Osteoblast (primary cell): ENCODE measurements around the gene CSMD2. TPM values are rescaled to one million over a fixed set of nuclear protein-coding genes. Genes with fewer than 3 reads are reported as not detected.

Source experiments
- DNase-seq: peaks from one replicate; pipeline ENCODE4 v3.0.0; 2011; ENCODE audit warnings: low spot score, mixed read lengths; ENCODE audit not compliant: insufficient read length; ENCODE audit errors: missing footprints
- H2AFZ ChIP-seq: 2 replicates; pipeline ENCODE4 v1.6.0; 2011; ENCODE audit warnings: mild to moderate bottlenecking, low read length
- H3K27ac ChIP-seq: 2 replicates; pipeline ENCODE4 v1.5.1; 2011; ENCODE audit warnings: mild to moderate bottlenecking, low read depth, low read length, moderate library complexity
- H3K27me3 ChIP-seq: 2 replicates; pipeline ENCODE4 v1.6.0; 2012; ENCODE audit warnings: mild to moderate bottlenecking, control low read depth, inconsistent platforms, low read length, moderate library complexity; ENCODE audit not compliant: insufficient read depth
- H3K36me3 ChIP-seq: 2 replicates; pipeline ENCODE4 v1.5.1; 2011; ENCODE audit warnings: mild to moderate bottlenecking, low read length, control low read depth, moderate library complexity; ENCODE audit not compliant: insufficient read depth
- H3K4me1 ChIP-seq: 2 replicates; pipeline ENCODE4 v1.5.1; 2011; ENCODE audit warnings: mild to moderate bottlenecking, low read length, control low read depth, moderate library complexity; ENCODE audit not compliant: insufficient read depth
- H3K4me2 ChIP-seq: 2 replicates; pipeline ENCODE4 v1.6.0; 2011; ENCODE audit warnings: mild to moderate bottlenecking, low read length; ENCODE audit not compliant: insufficient read depth
- H3K4me3 ChIP-seq: fragments of 200-600 bp; sonication (generic); 3 replicates; pipeline ENCODE4 v1.5.1; 2012; ENCODE audit warnings: mild to moderate bottlenecking, low read length, inconsistent platforms; ENCODE audit not compliant: insufficient read depth
- H3K79me2 ChIP-seq: 2 replicates; pipeline ENCODE4 v1.6.0; 2012; ENCODE audit warnings: mild to moderate bottlenecking, low read length, control low read depth, inconsistent platforms; ENCODE audit not compliant: insufficient read depth
- H3K9me3 ChIP-seq: 2 replicates; pipeline ENCODE4 v1.5.1; 2011; ENCODE audit warnings: low read depth, low read length, control low read depth
- H4K20me1 ChIP-seq: 2 replicates; pipeline ENCODE4 v1.6.0; 2012; ENCODE audit warnings: mild to moderate bottlenecking, low read length, control low read depth; ENCODE audit not compliant: insufficient read depth
- CTCF ChIP-seq: IDR thresholded peaks from 2 replicates; pipeline ENCODE4 v1.5.1; 2011; ENCODE audit warnings: mild to moderate bottlenecking, low read depth, low read length, moderate library complexity; ENCODE audit errors: extremely low read depth
- total RNA-seq: library from RNA; depleted of rRNA; stranded (reverse); fragments of >200 nt; gene quantifications from 2 replicates; pipeline ENCODE4 v1.2.3, GENCODE V29; 2012

The CSMD2 gene
- total RNA-seq, 1 donor = 0.36 TPM

- no peaks in the 10 kb centered on the region for H3K27me3 ChIP-seq
- H3K4me1 ChIP-seq = no peaks in the 10 kb centered on the region
- H3K4me2 ChIP-seq = no peak overlapping the region
- H3K9me3 ChIP-seq = no peaks in the 10 kb centered on the region
- no peak for TF ChIP-seq CTCF
- H2AFZ ChIP-seq = no peak overlapping the region
- H3K36me3 ChIP-seq = no peaks in the 10 kb centered on the region
- H3K79me2 ChIP-seq = no peaks in the 10 kb centered on the region
- no peaks in the 10 kb centered on the region for H4K20me1 ChIP-seq
- H3K27ac ChIP-seq = no peak overlapping the region
- DNase-seq = no peak
- H3K4me3 ChIP-seq = no peak overlapping the region
Measured at GRCh38 chr1:33719771-33720670, 445.0 kb downstream of the CSMD2 start.

- H4K20me1 ChIP-seq = no peaks in the 10 kb centered on the region
- H3K4me1 ChIP-seq = no peaks in the 10 kb centered on the region
- no peak for DNase-seq
- H3K9me3 ChIP-seq = no peaks in the 10 kb centered on the region
- H3K4me2 ChIP-seq = no peak overlapping the region
- no peaks in the 10 kb centered on the region for H3K27me3 ChIP-seq
- no peak overlapping the region for H3K27ac ChIP-seq
- TF ChIP-seq CTCF = no peak
- H3K36me3 ChIP-seq = no peaks in the 10 kb centered on the region
- no peak overlapping the region for H2AFZ ChIP-seq
- H3K4me3 ChIP-seq = no peak overlapping the region
- H3K79me2 ChIP-seq = no peaks in the 10 kb centered on the region
Measured at GRCh38 chr1:33719326-33719725, 445.7 kb downstream of the CSMD2 start.

GRCh38 chr1:33718186-33718585 is 446.8 kb downstream of the CSMD2 start:
- TF ChIP-seq CTCF = no peak
- Histone ChIP-seq H3K9me3 (no peaks in the 10 kb centered on the region), H3K27ac (no peak overlapping the region), H3K79me2 (no peaks in the 10 kb centered on the region), H3K4me2 (no peak overlapping the region), H2AFZ (no peak overlapping the region), H3K4me1 (no peaks in the 10 kb centered on the region), H3K36me3 (no peaks in the 10 kb centered on the region), H3K4me3 (no peak overlapping the region), H3K27me3 (no peaks in the 10 kb centered on the region), H4K20me1 (no peaks in the 10 kb centered on the region)
- DNase-seq = no peak

- Histone ChIP-seq H3K36me3 (no peaks in the 10 kb centered on the region), H2AFZ (no peak overlapping the region), H3K27ac (no peak overlapping the region), H3K4me3 (no peak overlapping the region), H3K27me3 (no peaks in the 10 kb centered on the region), H3K79me2 (no peaks in the 10 kb centered on the region), H4K20me1 (no peaks in the 10 kb centered on the region), H3K4me1 (no peaks in the 10 kb centered on the region), H3K9me3 (no peaks in the 10 kb centered on the region), H3K4me2 (no peak overlapping the region)
- no peak for DNase-seq
- no peak for TF ChIP-seq CTCF
Measured at GRCh38 chr1:33716976-33717688, 447.9 kb downstream of the CSMD2 start.
